ENCODE measurements around the gene PRR30. TPM values are rescaled to one million over a fixed set of nuclear protein-coding genes. Genes with fewer than 3 reads are reported as not detected.

Gene PRR30
- total and polyA plus RNA-seq, 2 of the 4 experiments (the other 2 are of a cell fraction): not detected

GRCh38 chr2:27099334-27099955 lies 39.8 kb downstream of the PRR30 start:
- Histone ChIP-seq H3K27me3 (ENCODE audit: control insufficient read depth, insufficient read depth, low read length) (peaks cover 25% of the 10 kb centered on the region), H2BK20ac (ENCODE audit: low read depth, low read length) (no peak overlapping the region), H2BK120ac (ENCODE audit: low read depth, low read length) (no peak overlapping the region), H4K8ac (ENCODE audit: low read depth in 2 of 2, low read length in 2 of 2) (no peak overlapping the region), H3K9ac (ENCODE audit: low read depth, low read length) (no peak overlapping the region), H3K36me3 (ENCODE audit: control insufficient read depth, insufficient read depth, low read length) (no peaks in the 10 kb centered on the region), H2AK9ac (replicated peaks; ENCODE audit: low read depth, low read length, poor library complexity) (no peak overlapping the region), H3K23ac (ENCODE audit: low read depth, low read length) (no peak overlapping the region), H3K56ac (ENCODE audit: extremely low read depth, insufficient read depth, low read length) (no peak overlapping the region), H2BK5ac (ENCODE audit: low read depth, low read length, poor library complexity, severe bottlenecking) (no peak overlapping the region), H3K79me1 (ENCODE audit: low read depth in 1 of 2, low read length in 2 of 2) (no peaks in the 10 kb centered on the region), H2AFZ (replicated peaks; ENCODE audit: low read length, poor library complexity) (no peak overlapping the region), H3K4me1 (ENCODE audit: control insufficient read depth, insufficient read depth, low read length) (0 out of 2 replicates have a peak, but pooled peaks cover 3% of the 10 kb centered on the region), H4K5ac (ENCODE audit: low read depth, low read length) (no peak overlapping the region), H3K18ac (ENCODE audit: low read depth, low read length) (no peak overlapping the region), H3K9me1 (ENCODE audit: insufficient read depth, low read length) (peaks cover 7% of the 10 kb centered on the region; the same call in 1 of the 2 replicates), H3K27ac (ENCODE audit: insufficient read depth, low read length) (no peak overlapping the region), H3K14ac (replicated peaks; ENCODE audit: low read depth, low read length) (no peak overlapping the region), H4K91ac (ENCODE audit: insufficient read depth, low read depth, low read length) (no peak overlapping the region), H3K9me3 (ENCODE audit: control insufficient read depth, insufficient read depth, low read length) (no peaks in the 10 kb centered on the region), H2BK15ac (ENCODE audit: low read depth, low read length) (no peak overlapping the region), H2AK5ac (ENCODE audit: low read depth, low read length) (no peak overlapping the region), H4K20me1 (ENCODE audit: insufficient read depth, low read length) (no peaks in the 10 kb centered on the region), H3K4me3 (ENCODE audit: insufficient read depth, low read depth, low read length) (no peak overlapping the region), H3K4me2 (ENCODE audit: low read depth, low read length) (no peak overlapping the region), H3K4ac (ENCODE audit: low read depth, low read length) (no peak overlapping the region)
- POLR2A ChIA-PET (ENCODE audit: unreplicated experiment): no interaction called here
- in situ Hi-C loops (cut with MboI; ENCODE audit: low sequenced_read_pairs): loop anchor here (5.0 kb wide), 1 partner anchor 183 kb away; the partner anchor contains the start of gene TRIM54
- no peak for ATAC-seq (ENCODE audit: low read depth)
- intact Hi-C loops (cut with micrococcal nuclease): loop anchor here (2.0 kb wide), 2 partner anchors 117 to 181 kb away; partner anchors contain the start of gene CAD
- WGBS, 2 experiments (ENCODE audit: extremely low coverage in 2 of 2, insufficient read length in 1 of 2): no CpG with 5 or more reads among the region's 19 CpGs
- no peak for TF ChIP-seq POLR2A (IDR thresholded peaks at IDR 0.05; ENCODE audit: low read depth, low read length)
- TF ChIP-seq RAD21 (IDR thresholded peaks at IDR 0.05; ENCODE audit: low read length): no peak
- no peak for TF ChIP-seq CHD1 (IDR thresholded peaks at IDR 0.05; ENCODE audit: low read depth, low read length)
- no peak for TF ChIP-seq NFE2L2 (IDR thresholded peaks at IDR 0.05; ENCODE audit: low read depth, low read length)
- no peak for TF ChIP-seq ELK1 (IDR thresholded peaks at IDR 0.05; ENCODE audit: borderline replicate concordance, low read depth, low read length)
- CTCF ChIA-PET: interaction anchor here (0.8 to 2.2 kb wide), 3 partner anchors 92 to 204 kb away, joined by 3 to 7 read pairs (median 4); no protein-coding TSS in a partner anchor
- DNase-seq: no peak
- no TSS peak for BruUV-seq (replicated peaks)
- dilution Hi-C loops (cut with HindIII; ENCODE audit: low sequenced_read_pairs, unreplicated experiment): no loop called here

Data from IMR-90 (cell line).